H1 (cell line): ENCODE results near the gene C12orf56.

Experiments used
- CREB1 ChIP-seq: IDR thresholded peaks from 2 replicates; pipeline ENCODE4 v1.6.1; 2012; ENCODE audit warnings: inconsistent platforms
- EP300 ChIP-seq, 2 experiments: IDR thresholded peaks; 1 replicate in 1 of 2; 2 replicates in 1 of 2; pipeline ENCODE4 v1.6.1; 2011 to 2012; ENCODE audit warnings: low read depth in 2 of 2, low read length in 2 of 2, mild to moderate bottlenecking in 2 of 2, borderline replicate concordance in 1 of 2, inconsistent platforms in 1 of 2, moderate library complexity in 1 of 2
- GABPA ChIP-seq: IDR thresholded peaks from 2 replicates; pipeline ENCODE4 v1.6.1; 2011; ENCODE audit warnings: mild to moderate bottlenecking, low read length, moderate library complexity, borderline replicate concordance; ENCODE audit not compliant: insufficient read depth
- HDAC6 ChIP-seq: IDR thresholded peaks from one replicate; pipeline ENCODE4 v1.7.1; 2012; ENCODE audit warnings: low read depth, mild to moderate bottlenecking, inconsistent platforms, low read length, moderate library complexity
- RAD21 ChIP-seq, 2 experiments: IDR thresholded peaks in 1 of 2; conservative IDR thresholded peaks in 1 of 2; 2 replicates each; pipeline ENCODE4 v1.6.1; 2011; ENCODE audit warnings: low read depth in 2 of 2, low read length in 2 of 2, improper control_type of control experiment in 1 of 2, inconsistent platforms in 1 of 2, mild to moderate bottlenecking in 1 of 2, moderate library complexity in 1 of 2
- SIN3A ChIP-seq, 2 experiments: IDR thresholded peaks in 1 of 2; conservative IDR thresholded peaks in 1 of 2; 2 replicates each; pipeline ENCODE4 v1.6.1; 2011 to 2012; ENCODE audit warnings: low read length in 2 of 2, improper control_type of control experiment in 1 of 2, low read depth in 1 of 2, mild to moderate bottlenecking in 1 of 2
- TAF1 ChIP-seq: IDR thresholded peaks from 2 replicates; pipeline ENCODE4 v1.6.1; 2011; ENCODE audit warnings: mild to moderate bottlenecking, low read depth, low read length

DNA sequence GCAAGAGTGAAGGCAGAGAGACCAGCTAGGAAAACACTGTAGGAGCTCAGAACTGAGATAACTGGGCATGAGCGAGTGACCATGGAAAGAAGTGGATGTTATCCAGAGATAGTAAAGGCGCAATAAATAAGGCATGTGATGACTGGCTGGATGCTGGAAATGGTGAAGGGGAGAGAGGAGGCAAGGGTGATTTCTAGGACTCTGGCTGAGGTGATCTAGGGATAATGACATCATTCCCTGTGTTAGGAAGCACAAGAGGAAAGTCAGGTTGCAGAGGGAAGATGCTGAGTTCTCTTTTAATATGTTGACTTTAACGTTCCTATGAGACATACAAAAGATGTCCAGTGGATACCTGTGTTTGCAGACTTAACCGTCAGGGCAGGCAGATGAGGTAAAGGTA is 78.7 kb downstream of the C12orf56 start:
- no peak for TF ChIP-seq RAD21 (IDR thresholded peaks at IDR 0.05 in 1 of 2, conservative IDR thresholded peaks at IDR 0.05 in 1 of 2; ENCODE audit: low read depth in 2 of 2, low read length in 2 of 2)
- TF ChIP-seq EP300 (IDR thresholded peaks at IDR 0.05; ENCODE audit: borderline replicate concordance in 1 of 2, low read depth in 2 of 2, low read length in 2 of 2), result no peak
- no peak for TF ChIP-seq GABPA
- no peak for TF ChIP-seq SIN3A (conservative IDR thresholded peaks at IDR 0.05 in 1 of 2, IDR thresholded peaks at IDR 0.05 in 1 of 2; ENCODE audit: low read depth in 1 of 2, low read length in 2 of 2)
- TF ChIP-seq TAF1, result no peak
- TF ChIP-seq CREB1, result no peak
- TF ChIP-seq HDAC6, result no peak
